Chondrocyte (in vitro differentiated cells): ENCODE measurements around the gene GID4. TPM values are rescaled to one million over a fixed set of nuclear protein-coding genes. Genes with fewer than 3 reads are reported as not detected.

Source experiments
- DNase-seq: peaks from one replicate; pipeline ENCODE4 v3.0.0; 2021; ENCODE audit warnings: mixed read lengths, low spot score
- H3K27ac Mint-ChIP-seq: one replicate; pipeline ENCODE4 v1.8.0; 2021; ENCODE audit warnings: mild to moderate bottlenecking, moderate library complexity, mixed read lengths; ENCODE audit not compliant: unreplicated experiment
- H3K27me3 Mint-ChIP-seq: 2 replicates; pipeline ENCODE4 v1.8.0; 2021; ENCODE audit warnings: low read depth, mixed read lengths
- H3K36me3 Mint-ChIP-seq: 2 replicates; pipeline ENCODE4 v1.8.0; 2021; ENCODE audit warnings: low read depth, mixed read lengths
- H3K4me1 Mint-ChIP-seq: 2 replicates; pipeline ENCODE4 v1.8.0; 2021; ENCODE audit warnings: low read depth, mild to moderate bottlenecking, mixed read lengths
- H3K4me3 Mint-ChIP-seq: one replicate; pipeline ENCODE4 v1.8.0; 2021; ENCODE audit warnings: mild to moderate bottlenecking, moderate library complexity, mixed read lengths; ENCODE audit not compliant: unreplicated experiment
- H3K9me3 Mint-ChIP-seq: 2 replicates; pipeline ENCODE4 v1.8.0; 2021; ENCODE audit warnings: low read depth, mixed read lengths
- CTCF ChIP-seq: fragments of 200-600 bp; sonication (generic); IDR thresholded peaks from 2 replicates; pipeline ENCODE4 v1.5.0; 2021; ENCODE audit warnings: antibody characterized with exemption, mild to moderate bottlenecking, moderate library complexity
- total RNA-seq: library from RNA; stranded (reverse); gene quantifications from 3 replicates; pipeline ENCODE4 v1.2.1, GENCODE V29; 2021

Gene GID4
- total RNA-seq, 1 donor from 2014 or later, result 9.7 TPM

DNA sequence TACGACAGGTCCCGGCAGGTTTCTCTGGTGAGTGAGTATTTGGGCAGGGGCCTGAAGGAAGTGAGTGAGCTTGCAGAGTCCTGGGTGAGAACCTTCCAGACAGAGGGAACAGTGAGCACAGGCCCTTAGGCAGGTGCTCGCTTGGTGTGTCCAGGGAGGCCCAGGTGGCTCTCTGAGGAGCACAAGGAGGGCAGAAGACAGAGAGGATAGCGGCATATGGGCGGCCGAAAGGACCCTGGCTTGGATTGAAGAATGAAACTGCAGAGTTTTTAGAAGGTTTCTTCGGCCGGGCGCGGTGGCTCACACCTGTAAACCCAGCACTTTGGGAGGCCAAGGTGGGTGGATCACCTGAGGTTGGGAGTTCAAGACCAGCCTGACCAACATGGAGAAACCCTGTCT, 55.2 kb downstream of the GID4 start:
- no peak for TF ChIP-seq CTCF
- Mint-ChIP-seq H3K27ac (peak overlapping the region; percentile 57), H3K4me1 (peaks cover 9% of the 10 kb centered on the region), H3K4me3 (no peak overlapping the region), H3K27me3 (no peaks in the 10 kb centered on the region), H3K9me3 (no peaks in the 10 kb centered on the region), H3K36me3 (peaks cover 22% of the 10 kb centered on the region)
- DNase-seq, result no peak

DNA sequence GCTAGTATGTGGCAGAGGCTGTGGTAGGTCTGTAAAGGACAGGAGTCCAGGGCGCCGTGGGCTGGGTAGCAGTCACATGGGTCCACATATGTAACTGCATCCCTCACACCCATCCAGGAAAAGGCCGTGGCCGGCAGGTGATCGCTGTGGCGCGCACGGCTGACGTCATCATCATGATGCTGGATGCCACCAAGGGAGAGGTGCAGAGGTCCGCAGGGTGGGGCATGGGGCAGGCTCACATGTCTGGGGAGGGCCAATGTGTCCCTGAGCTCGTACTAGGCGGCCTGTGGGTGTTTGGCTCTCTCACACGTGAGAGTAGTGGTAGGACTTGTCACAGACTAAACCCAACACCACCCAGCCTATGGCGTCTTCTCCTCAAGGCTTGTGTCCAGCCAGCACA, 60.3 kb downstream of the GID4 start:
- DNase-seq, result no peak
- Mint-ChIP-seq H3K4me3 (no peak overlapping the region), H3K9me3 (no peaks in the 10 kb centered on the region), H3K4me1 (no peaks in the 10 kb centered on the region), H3K27ac (no peak overlapping the region), H3K36me3 (peaks cover 16% of the 10 kb centered on the region), H3K27me3 (no peaks in the 10 kb centered on the region)
- TF ChIP-seq CTCF, result no peak

DNA sequence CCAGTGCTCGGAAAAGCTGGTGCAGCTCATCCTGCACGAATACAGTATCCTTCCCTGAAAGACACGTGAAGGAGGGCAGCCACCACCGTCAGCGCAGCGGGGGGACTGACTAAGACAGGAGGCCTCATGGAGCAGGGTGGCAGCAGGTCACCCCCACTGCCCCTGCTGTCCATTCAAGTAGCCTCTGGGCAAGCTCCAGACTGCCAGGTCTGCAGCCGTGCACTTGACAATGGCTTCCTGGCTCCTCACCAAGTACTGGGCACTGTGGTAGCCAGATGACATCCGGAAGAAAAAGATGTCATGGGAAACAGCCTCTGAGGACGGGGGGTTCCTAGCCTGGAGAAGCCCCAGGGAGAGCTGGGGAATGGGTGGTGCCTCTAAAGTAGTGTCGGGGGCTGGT, 61.4 kb downstream of the GID4 start:
- Mint-ChIP-seq H3K36me3 (peaks cover 16% of the 10 kb centered on the region), H3K9me3 (no peaks in the 10 kb centered on the region), H3K4me1 (no peaks in the 10 kb centered on the region), H3K27ac (no peak overlapping the region), H3K27me3 (no peaks in the 10 kb centered on the region), H3K4me3 (no peak overlapping the region)
- DNase-seq, result no peak
- no peak for TF ChIP-seq CTCF

GRCh38 chr17:18101828-18102227, 62.6 kb downstream of the GID4 start:
- no peaks in the 10 kb centered on the region for H3K4me1 Mint-ChIP-seq
- no peak for TF ChIP-seq CTCF
- no peaks in the 10 kb centered on the region for H3K27me3 Mint-ChIP-seq
- DNase-seq, result no peak
- H3K4me3 Mint-ChIP-seq, result no peak overlapping the region
- H3K27ac Mint-ChIP-seq, result no peak overlapping the region
- H3K9me3 Mint-ChIP-seq, result no peaks in the 10 kb centered on the region
- H3K36me3 Mint-ChIP-seq, result peaks cover 6% of the 10 kb centered on the region

DNA sequence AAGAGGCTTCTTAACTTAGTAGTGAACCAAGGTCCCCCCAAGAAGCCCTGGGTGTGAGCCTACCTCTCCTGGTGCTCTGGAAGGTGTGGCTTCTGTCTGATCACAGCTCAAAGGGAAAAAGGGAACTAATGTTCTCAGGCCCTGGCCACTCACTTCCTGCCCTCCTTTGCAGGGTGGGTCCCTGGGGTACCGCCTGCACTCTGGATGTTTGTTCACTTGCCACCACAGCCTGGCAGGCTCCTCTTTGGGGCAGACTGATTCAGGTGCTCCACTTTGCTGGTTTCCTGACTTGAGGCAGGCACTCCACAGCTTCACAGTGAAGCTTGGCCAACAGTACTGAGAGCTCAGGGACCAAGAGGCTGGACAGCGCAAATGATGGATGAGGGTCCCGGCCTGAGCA, 63.4 kb downstream of the GID4 start:
- Mint-ChIP-seq H3K4me1 (no peaks in the 10 kb centered on the region), H3K36me3 (peaks cover 8% of the 10 kb centered on the region), H3K9me3 (no peaks in the 10 kb centered on the region), H3K4me3 (no peak overlapping the region), H3K27ac (no peak overlapping the region), H3K27me3 (no peaks in the 10 kb centered on the region)
- DNase-seq, result no peak
- TF ChIP-seq CTCF, result no peak
